Measurements from ENCODE around the gene KPNA1. TPM values are rescaled to one million over a fixed set of nuclear protein-coding genes. Genes with fewer than 3 reads are reported as not detected.

The KPNA1 gene
- total RNA-seq, 1 donor, result 21.8 TPM

Other genes with a start within 250 kb of the KPNA1 start
- gene CSTA, start 189.7 kb downstream of the KPNA1 start, total RNA-seq, result 90.5 TPM
- gene MIX23, start 131.7 kb downstream of the KPNA1 start, total RNA-seq, result 16.1 TPM
- gene FAM162A, start 130.8 kb downstream of the KPNA1 start, total RNA-seq, result 19.2 TPM
- 6.0 TPM for gene WDR5B, start 98.9 kb downstream of the KPNA1 start, total RNA-seq
- 25.6 TPM for gene PARP9, start 49.4 kb upstream of the KPNA1 start, total RNA-seq
- gene DTX3L, start 49.4 kb upstream of the KPNA1 start, total RNA-seq, result 26.7 TPM
- gene PARP15, start 62.7 kb upstream of the KPNA1 start, total RNA-seq, result 44.4 TPM
- gene PARP14, start 165.9 kb upstream of the KPNA1 start, total RNA-seq, result 120 TPM

Data from mononuclear cell (primary cell).